GM19035 (cell line): ENCODE data around the gene CHAD.
A peak's percentile ranks its signal among the peaks of the same experiment; 100 is the strongest.
"Not testable (repeated sequence)": the region's sequence is repeated elsewhere in the genome, so short reads cannot be mapped to it uniquely, and the experiment has no call there.

Experiments used
- ATAC-seq: cut with Tn5 transposase; IDR thresholded peaks from one replicate; pipeline ENCODE4 v1.9.1; 2021; ENCODE audit not compliant: unreplicated experiment

CHAD gene

DNA sequence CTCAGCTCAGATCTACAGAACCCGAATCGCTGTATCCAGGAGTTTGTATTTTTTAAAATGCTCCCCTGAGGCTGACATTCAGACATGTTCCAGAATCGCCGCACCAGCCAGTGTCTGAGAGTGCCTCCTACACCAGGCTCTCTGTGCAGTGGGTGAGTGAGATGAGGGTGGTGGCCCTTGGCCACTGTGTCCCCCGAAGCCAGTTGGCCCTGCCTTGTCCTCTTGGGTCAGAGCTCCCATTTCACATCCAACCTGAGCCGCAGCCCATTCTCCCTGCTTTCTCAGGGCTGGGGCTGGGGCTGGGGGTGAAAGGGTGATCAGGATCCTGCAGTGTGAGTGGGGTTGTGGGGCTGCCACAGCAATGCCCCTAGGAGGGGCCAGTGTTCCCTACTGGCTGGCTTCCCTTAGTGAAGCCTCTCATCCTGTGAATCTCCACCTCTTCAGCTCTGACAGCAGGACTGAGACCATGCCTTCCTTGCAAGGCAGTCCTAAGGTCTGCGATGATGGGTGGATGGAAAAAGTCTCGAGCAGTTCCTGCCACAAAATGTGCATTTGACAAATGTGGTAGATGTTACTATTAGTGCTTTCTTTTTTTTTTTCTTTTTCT, 26.6 kb upstream of the CHAD start:
- no peak for ATAC-seq

- ATAC-seq: no peak
Measured at GRCh38 chr17:50493744-50494143, 25.1 kb upstream of the CHAD start.

GRCh38 chr17:50492214-50492613, 23.5 kb upstream of the CHAD start:
- ATAC-seq: no peak

DNA sequence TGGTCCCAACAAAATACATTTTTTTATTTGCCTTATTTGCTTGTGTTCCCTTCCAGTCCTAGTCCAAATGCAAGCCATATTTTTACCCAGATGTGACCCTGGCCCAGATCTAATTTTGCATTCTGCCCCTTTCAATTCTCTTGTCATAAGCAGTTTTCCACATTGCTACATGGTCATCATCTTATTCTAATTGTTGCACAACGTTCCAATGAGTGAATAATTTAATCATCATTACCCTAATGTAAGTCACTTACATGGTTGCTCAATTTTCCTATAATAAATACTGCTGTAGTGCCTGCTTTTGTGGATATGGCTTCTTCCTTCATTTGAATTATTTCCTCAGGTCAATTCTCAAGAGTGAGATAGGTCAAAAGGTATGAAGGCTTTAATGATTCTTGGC, 22.8 kb upstream of the CHAD start:
- ATAC-seq: no peak

DNA sequence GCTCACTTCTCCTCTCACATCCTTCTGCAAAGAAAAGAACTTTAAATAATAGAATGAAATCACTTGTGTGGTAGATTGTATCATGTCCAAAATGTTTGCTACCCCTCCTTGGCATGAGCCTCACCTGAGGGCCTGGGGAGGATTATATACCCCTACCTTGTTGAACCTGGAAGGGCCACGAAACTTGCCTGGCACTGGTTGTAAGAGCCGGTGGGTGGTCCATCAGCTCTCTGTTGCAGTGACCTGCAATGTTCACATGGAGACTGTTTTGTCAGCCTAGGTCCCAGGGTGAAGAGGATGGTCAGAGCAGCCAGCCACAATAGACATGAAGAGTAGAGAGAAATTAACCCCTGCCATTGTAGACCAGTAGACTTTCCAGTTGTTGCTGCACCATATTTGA, 20.2 kb upstream of the CHAD start:
- no peak for ATAC-seq

GRCh38 chr17:50487213-50488096, 18.8 kb upstream of the CHAD start:
- ATAC-seq: no peak

GRCh38 chr17:50484386-50485155, 15.9 kb upstream of the CHAD start:
- no peak for ATAC-seq

- ATAC-seq: no peak
Measured at GRCh38 chr17:50483266-50483665, 14.6 kb upstream of the CHAD start.

GRCh38 chr17:50482516-50482915, 13.8 kb upstream of the CHAD start:
- ATAC-seq: no peak

- ATAC-seq: no peak
Measured at GRCh38 chr17:50482110-50482509, 13.4 kb upstream of the CHAD start.

DNA sequence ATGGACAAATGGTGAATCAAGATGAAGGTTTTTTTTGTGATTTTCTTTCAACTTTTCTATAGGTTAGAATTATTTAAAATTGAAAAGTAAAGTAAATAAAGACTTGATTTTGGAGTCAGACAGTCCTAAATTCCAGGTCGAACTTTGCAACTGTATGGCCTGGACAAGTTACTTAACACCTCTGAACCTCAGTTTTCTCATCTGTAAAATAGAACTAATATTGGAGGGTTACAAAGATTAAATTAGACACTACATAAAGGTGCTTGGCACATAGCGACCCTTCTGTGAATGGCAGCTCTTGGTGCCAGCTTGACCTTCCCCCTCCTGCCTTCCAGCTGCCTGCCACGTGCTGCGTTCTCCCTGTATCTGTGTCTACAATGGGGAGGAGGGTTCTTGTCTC, 13.0 kb upstream of the CHAD start:
- ATAC-seq: no peak

DNA sequence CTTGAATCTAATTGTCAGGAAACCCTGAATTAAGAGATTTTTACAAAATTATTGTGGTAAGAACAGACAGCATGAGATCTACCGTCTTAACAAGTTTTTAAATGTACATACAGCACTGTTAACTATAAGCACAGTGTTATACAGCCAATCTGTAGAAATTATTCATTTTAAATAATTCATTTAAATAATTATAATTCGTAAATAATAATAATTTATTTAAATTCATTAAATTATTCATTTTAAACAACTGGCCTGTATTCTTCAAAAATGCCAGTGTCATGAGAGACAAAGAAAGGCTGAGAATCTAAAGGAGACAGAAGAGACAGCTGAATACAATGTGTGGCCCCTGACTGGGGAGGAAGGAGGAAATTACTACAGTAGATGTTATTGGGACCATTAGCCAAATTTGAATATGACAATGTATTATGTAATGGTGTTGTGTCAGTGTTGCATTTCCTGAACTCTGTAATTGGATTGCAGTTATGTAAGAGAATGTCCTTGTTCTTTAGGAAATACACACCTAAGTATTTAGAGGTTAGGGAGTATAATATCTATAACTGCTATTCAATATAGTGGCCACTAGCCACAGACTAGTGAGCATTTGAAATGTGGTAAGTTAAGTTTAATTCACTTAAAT, 12.3 kb upstream of the CHAD start:
- no peak for ATAC-seq

DNA sequence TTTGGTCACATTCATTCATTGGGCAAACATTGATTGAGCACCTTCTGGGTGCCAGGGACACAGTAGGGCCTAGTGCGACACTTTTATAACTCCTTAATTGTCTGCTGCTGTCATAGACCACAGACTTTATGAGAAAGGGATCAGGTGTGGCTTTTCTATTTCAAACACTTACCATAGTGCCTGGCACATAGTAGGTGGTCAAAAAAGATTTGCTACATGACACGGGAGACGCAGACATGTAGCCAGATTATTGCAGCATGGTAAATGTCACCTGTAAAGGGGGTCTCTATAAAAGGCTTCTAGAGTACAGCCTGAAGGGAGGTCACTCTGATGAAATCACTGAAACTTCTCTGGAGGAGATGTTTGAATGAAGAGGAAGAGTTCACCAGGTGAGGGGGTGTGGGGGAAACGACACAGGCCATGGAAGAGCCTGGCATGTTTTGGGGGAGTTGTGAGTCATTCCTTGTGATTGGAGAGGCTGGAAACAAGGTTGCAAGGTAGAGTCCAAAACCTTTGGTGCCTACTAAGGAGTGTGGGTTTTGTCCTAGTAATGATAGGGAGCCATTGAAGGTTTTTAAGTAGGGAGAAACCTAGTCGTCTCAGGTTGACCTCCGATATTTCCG, 11.6 kb upstream of the CHAD start:
- no peak for ATAC-seq

DNA sequence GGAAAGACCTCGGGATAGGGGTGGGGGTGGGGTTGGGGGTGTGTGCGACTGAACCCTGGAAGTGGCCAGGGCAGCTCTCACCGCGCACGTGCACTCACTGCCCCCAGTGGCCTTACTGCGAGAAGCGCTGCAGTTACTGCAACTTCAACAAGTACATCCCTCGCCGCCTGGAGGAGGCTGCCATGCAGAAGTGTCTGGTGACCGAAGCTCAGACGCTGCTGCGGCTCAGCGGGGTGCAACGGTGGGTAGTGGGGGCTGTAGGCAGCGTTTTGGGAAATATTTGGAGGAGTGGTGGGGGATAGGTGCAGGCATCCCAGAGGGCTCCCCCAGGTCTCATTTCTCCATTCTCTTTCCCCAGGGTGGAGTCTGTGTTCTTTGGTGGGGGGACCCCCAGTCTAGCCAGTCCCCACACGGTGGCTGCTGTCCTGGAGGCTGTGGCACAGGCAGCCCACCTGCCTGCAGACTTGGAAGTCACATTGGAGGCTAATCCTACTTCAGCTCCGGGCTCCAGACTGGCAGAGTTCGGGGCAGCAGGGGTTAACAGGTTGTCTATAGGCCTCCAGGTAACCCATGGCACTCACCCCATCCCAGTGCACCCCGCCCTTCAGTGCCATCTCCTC, 11.0 kb upstream of the CHAD start:
- ATAC-seq: no peak

DNA sequence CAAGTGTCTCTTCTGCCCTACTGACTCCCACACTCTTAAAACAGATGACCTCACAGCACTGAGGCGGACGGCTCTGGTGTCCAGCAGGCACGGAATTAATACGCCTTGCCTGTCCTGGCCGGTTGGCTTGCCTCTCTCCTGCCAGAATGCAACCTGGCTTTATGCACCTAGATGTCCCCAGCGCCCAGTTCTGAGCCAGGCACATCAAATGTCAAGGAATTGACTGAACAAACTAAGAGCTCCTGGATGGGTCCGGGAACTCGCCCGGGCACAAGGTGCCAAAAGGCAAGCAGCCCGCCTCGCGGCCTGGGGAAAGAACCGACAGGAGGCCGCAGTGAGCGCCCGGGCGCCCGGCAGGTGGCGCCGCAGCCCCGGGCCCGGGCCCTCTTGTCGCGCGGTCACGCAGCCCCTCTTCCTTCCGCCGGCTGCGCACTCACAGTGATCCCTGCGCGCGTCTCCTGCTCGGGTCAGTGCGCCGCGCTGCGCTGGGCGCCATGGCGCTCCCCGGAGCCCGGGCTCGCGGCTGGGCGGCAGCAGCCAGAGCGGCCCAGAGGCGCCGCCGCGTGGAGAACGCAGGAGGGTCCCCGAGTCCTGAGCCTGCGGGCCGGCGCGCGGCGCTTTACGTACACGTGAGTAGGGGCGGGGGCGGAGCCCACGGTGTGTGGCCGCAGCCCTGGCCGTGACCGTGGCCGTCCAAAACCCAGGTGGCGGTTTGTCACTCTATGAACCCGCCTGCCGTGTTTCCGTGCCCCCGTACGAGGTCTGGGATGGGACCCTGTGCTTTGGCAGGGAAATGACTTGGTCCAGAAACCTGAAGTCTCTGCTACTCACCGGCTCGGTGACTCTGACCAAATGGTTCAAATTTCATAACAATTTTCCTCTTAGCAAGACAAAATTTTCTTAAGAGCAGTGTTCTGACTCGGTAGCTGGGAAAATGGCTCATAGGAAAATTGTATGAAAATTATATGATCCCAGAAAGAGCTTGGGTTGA, 10.0 kb upstream of the CHAD start, which contains the start of gene RSAD1:
RSAD1 (plus strand) TSS at position 470 of the 991 bp plus-strand sequence; CDS start at position 495, 25 bp downstream.
- ATAC-seq: peak; percentile 90

GRCh38 chr17:50477976-50478375, 9.3 kb upstream of the CHAD start:
- ATAC-seq: no peak

- no peak for ATAC-seq
Measured at GRCh38 chr17:50476545-50477315, 8.1 kb upstream of the CHAD start.

- not testable (repeated sequence) for ATAC-seq
Measured at GRCh38 chr17:50475775-50476544, 7.3 kb upstream of the CHAD start.
